GM18907 (cell line): ENCODE data around the gene QSER1.
"Not testable (repeated sequence)": the region's sequence is repeated elsewhere in the genome, so short reads cannot be mapped to it uniquely, and the experiment has no call there.

Experiments used
- ATAC-seq: cut with Tn5 transposase; IDR thresholded peaks from one replicate; pipeline ENCODE4 v1.9.1; 2021; ENCODE audit warnings: mild to moderate bottlenecking, moderate library complexity; ENCODE audit not compliant: unreplicated experiment

Gene QSER1

GRCh38 chr11:32991427-32991826, 98.8 kb downstream of the QSER1 start:
- ATAC-seq, result no peak

- no peak for ATAC-seq
Measured at GRCh38 chr11:32991898-32992297, 99.3 kb downstream of the QSER1 start.

- ATAC-seq, result no peak
Measured at GRCh38 chr11:33000181-33000580, 107.6 kb downstream of the QSER1 start.

GRCh38 chr11:33001281-33001680, 108.7 kb downstream of the QSER1 start:
- ATAC-seq, result no peak

GRCh38 chr11:33001751-33002542, 109.3 kb downstream of the QSER1 start:
- no peak for ATAC-seq

- no peak for ATAC-seq
Measured at GRCh38 chr11:33005175-33005574, 112.6 kb downstream of the QSER1 start.

- no peak for ATAC-seq
Measured at GRCh38 chr11:33006010-33006409, 113.4 kb downstream of the QSER1 start.

GRCh38 chr11:33013755-33014154, 121.1 kb downstream of the QSER1 start:
- no peak for ATAC-seq

GRCh38 chr11:33015621-33016551, 123.3 kb downstream of the QSER1 start, which contains the start of gene DEPDC7:
Gene DEPDC7 (plus strand): TSS chr11:33015878. CDS start chr11:33015956, 78 bp downstream.
- ATAC-seq, result peak; percentile 74

GRCh38 chr11:33016654-33017053, 124.0 kb downstream of the QSER1 start:
- ATAC-seq, result no peak

GRCh38 chr11:33017478-33017877, 124.9 kb downstream of the QSER1 start:
- no peak for ATAC-seq

GRCh38 chr11:33017965-33018364, 125.4 kb downstream of the QSER1 start:
- no peak for ATAC-seq

- ATAC-seq, result no peak
Measured at GRCh38 chr11:33018840-33019239, 126.2 kb downstream of the QSER1 start.

- peak; percentile 28 for ATAC-seq
Measured at GRCh38 chr11:33021501-33021900, 128.9 kb downstream of the QSER1 start.

GRCh38 chr11:33021937-33022336, 129.3 kb downstream of the QSER1 start:
- peak; percentile 65 for ATAC-seq

GRCh38 chr11:33025339-33025722, 132.7 kb downstream of the QSER1 start:
- ATAC-seq, result no peak

GRCh38 chr11:33027233-33027632, 134.6 kb downstream of the QSER1 start:
- no peak for ATAC-seq

GRCh38 chr11:33027846-33028536, 135.4 kb downstream of the QSER1 start:
- ATAC-seq, result no peak

GRCh38 chr11:33028537-33028914, 135.9 kb downstream of the QSER1 start:
- no peak for ATAC-seq

GRCh38 chr11:33029218-33029617, 136.6 kb downstream of the QSER1 start:
- not testable (repeated sequence) for ATAC-seq
